ENCODE measurements around the gene TSPAN5. TPM values are rescaled to one million over a fixed set of nuclear protein-coding genes. Genes with fewer than 3 reads are reported as not detected.

TSPAN5 gene
- total and polyA plus RNA-seq, 8 donors = 1.6 to 90.2 (median 8.5) TPM

DNA sequence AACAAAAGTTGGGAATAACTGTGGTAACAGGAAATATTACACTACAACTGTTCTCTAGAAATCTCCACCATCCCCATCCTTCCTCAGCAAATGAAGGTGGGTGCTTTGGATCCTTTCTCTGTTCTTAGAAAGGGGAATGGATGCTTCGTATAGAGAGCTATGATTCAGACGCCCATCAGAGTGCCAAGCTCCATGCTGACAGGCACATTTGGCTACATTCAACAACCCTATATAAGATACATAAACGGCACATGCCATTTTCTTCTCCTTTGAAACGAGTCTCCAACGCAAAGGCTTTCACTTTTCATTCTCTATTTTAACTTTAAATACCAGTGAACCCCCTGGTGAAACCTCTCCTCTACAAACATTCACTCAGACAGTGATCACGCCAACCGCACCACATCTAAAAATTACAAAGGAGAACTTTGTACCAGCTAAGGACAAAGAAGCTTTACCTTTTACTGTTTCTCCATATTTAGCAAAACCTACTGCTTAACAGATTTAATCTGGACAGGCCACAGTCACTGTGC is 172.5 kb downstream of the TSPAN5 start:
- 85 to 92% (median 90%) methylated on average over 7 of the region's 7 CpGs for WGBS, 5 donors
- Histone ChIP-seq H3K9me3 (no peaks in the 10 kb centered on the region), H3K36me3 (no peaks in the 10 kb centered on the region), H3K27me3 (no peaks in the 10 kb centered on the region), H3K27ac (no peak overlapping the region), H3K4me1 (peaks cover 0 to 17% (median 6%) of the 10 kb centered on the region in 4 donors), H3K4me3 (no peak overlapping the region)
- TF ChIP-seq, protein P1, sequence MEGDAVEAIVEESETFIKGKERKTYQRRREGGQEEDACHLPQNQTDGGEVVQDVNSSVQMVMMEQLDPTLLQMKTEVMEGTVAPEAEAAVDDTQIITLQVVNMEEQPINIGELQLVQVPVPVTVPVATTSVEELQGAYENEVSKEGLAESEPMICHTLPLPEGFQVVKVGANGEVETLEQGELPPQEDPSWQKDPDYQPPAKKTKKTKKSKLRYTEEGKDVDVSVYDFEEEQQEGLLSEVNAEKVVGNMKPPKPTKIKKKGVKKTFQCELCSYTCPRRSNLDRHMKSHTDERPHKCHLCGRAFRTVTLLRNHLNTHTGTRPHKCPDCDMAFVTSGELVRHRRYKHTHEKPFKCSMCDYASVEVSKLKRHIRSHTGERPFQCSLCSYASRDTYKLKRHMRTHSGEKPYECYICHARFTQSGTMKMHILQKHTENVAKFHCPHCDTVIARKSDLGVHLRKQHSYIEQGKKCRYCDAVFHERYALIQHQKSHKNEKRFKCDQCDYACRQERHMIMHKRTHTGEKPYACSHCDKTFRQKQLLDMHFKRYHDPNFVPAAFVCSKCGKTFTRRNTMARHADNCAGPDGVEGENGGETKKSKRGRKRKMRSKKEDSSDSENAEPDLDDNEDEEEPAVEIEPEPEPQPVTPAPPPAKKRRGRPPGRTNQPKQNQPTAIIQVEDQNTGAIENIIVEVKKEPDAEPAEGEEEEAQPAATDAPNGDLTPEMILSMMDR (IDR thresholded peaks at IDR 0.05) = no peak
- TF ChIP-seq POLR2AphosphoS5 (IDR thresholded peaks at IDR 0.05) = no peak
- no peak for TF ChIP-seq EP300 (IDR thresholded peaks at IDR 0.05)
- no peak for TF ChIP-seq POLR2A (IDR thresholded peaks at IDR 0.05)
- DNase-seq = no peak
- intact Hi-C loops (cut with DNase I; ENCODE audit: low total_unique reads) = no loop called here

DNA sequence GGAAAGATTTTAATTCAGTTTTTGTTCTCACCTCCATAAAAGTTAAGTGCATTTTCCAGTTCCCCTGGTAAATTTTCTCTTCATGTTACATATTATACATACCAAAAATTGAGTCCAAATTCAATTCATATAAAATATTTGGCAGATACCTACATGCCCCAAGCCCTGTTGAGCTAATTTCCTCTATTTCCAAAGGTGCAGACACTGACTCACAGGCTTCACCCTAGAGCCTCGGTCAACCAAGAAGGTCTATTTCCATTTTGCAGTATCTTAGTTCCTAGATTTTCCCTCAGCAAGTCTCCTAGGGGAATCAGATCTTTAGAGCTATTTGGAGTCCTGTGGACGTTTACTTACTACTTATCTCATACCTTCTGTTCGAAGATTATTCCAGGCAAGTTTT is 174.4 kb downstream of the TSPAN5 start:
- no peak for DNase-seq
- Histone ChIP-seq H3K9me3 (no peaks in the 10 kb centered on the region), H3K4me1 (peaks cover 0 to 24% (median 10%) of the 10 kb centered on the region in 4 donors), H3K27me3 (no peaks in the 10 kb centered on the region), H3K4me3 (no peak overlapping the region), H3K27ac (peak overlapping the region in 3 of 5 donors; percentile 31 to 66 (median 49)), H3K36me3 (no peaks in the 10 kb centered on the region)
- intact Hi-C loops (cut with DNase I; ENCODE audit: low total_unique reads) = no loop called here
- WGBS, 5 donors = 32 to 65% (median 46%) methylated on average over 3 of the region's 3 CpGs
- TF ChIP-seq EP300 (IDR thresholded peaks at IDR 0.05) (no peak), POLR2AphosphoS5 (IDR thresholded peaks at IDR 0.05) (no peak), POLR2A (IDR thresholded peaks at IDR 0.05) (no peak)
- TF ChIP-seq, protein P1 (IDR thresholded peaks at IDR 0.05) = no peak

DNA sequence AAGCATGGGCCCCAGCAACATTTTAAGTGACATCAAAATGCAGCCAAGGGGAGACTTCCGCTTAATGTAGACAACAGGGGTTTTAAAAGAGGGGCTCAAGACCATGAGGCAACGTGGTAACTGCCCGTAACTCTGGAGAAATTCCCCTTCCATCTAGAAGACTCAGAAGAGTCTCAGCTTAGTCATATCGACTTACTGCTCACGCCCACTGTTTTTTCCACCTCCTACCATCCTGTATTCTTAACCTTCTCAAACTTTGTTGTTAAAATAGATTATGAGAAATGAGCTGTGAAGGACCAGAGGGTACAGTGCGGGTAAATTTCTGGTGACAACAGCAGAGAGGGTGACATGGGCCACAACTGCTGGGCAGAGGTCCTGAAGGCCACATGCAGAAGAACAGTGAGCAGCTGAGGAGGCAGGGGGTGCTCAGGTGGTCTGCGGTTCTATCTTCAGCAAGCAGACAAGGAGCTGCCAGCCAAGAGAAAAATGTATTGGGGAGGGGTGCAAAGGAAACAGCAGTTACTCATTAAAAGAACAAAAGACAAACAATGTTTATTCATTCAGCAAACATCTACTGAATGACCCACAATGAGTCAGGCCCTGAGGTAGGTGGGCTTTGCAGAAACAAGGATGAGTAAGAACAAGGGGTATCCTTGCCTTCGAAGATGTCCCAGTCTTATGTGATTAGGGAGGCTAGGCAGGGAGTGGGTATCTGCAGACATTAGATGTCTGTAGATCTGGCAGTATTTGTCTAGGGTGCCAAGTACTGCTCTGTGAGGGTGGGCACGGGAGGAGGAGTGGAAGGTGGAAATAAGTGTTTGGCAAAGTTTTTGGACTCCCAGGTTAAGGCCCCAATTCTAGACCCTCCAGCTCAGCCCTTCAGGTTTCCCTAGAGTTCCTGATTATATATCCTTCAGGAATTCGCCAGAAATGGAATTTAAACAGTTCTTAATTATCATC is 175.3 kb downstream of the TSPAN5 start:
- Histone ChIP-seq H3K9me3 (no peaks in the 10 kb centered on the region), H3K36me3 (peaks cover 0 to 4% (median 0%) of the 10 kb centered on the region in 4 donors), H3K27me3 (no peaks in the 10 kb centered on the region), H3K4me3 (no peak overlapping the region), H3K4me1 (peaks cover 0 to 24% (median 10%) of the 10 kb centered on the region in 4 donors), H3K27ac (peak overlapping the region; percentile 1 to 79 (median 54))
- intact Hi-C loops (cut with DNase I; ENCODE audit: low total_unique reads) = no loop called here
- no peak for DNase-seq
- TF ChIP-seq POLR2AphosphoS5 (IDR thresholded peaks at IDR 0.05) = no peak
- TF ChIP-seq EP300 (IDR thresholded peaks at IDR 0.05) = no peak
- TF ChIP-seq, protein P1 (IDR thresholded peaks at IDR 0.05) = no peak
- TF ChIP-seq POLR2A (IDR thresholded peaks at IDR 0.05) = no peak
- WGBS, 5 donors = 67 to 87% (median 76%) methylated on average over 10 of the region's 10 CpGs

- DNase-seq = no peak
- TF ChIP-seq POLR2AphosphoS5 (IDR thresholded peaks at IDR 0.05) (no peak), POLR2A (IDR thresholded peaks at IDR 0.05) (no peak), EP300 (IDR thresholded peaks at IDR 0.05) (no peak)
- TF ChIP-seq, protein P1 (IDR thresholded peaks at IDR 0.05) = no peak
- H3K4me1 ChIP-seq = peaks cover 0 to 24% (median 10%) of the 10 kb centered on the region in 4 donors
- WGBS, 5 donors = 80 to 91% (median 86%) methylated on average over 3 of the region's 3 CpGs
- no peaks in the 10 kb centered on the region for H3K9me3 ChIP-seq
- H3K27me3 ChIP-seq = no peaks in the 10 kb centered on the region
- H3K4me3 ChIP-seq = no peak overlapping the region
- peaks cover 0 to 10% (median 0%) of the 10 kb centered on the region in 4 donors for H3K36me3 ChIP-seq
- intact Hi-C loops (cut with DNase I; ENCODE audit: low total_unique reads) = no loop called here
- peak overlapping the region in 2 of 5 donors; percentile 39 to 66 for H3K27ac ChIP-seq
Observed at GRCh38 chr4:98482503-98482846, 175.9 kb downstream of the TSPAN5 start.

Measured in stomach (tissue), 9 donors.